Activated CD8-positive, alpha-beta memory T cell treated with anti-CD3 and anti-CD28 coated beads for 36 hours (primary cell): Measurements from ENCODE around the gene RPS6KA4. TPM values are rescaled to one million over a fixed set of nuclear protein-coding genes. Genes with fewer than 3 reads are reported as not detected.

Experiments used
- CTCF ChIA-PET: fragments of 350-600 bp; sonication (Branson Sonifier 250); formaldehyde crosslinking; loops from one replicate; lab custom pipeline; 2021; ENCODE audit warnings: antibody characterized with exemption; lab: Charles Lee
- POLR2A ChIA-PET: fragments of 350-600 bp; sonication (Branson Sonifier 250); formaldehyde crosslinking; loops from one replicate; lab custom pipeline; 2021; ENCODE audit warnings: antibody characterized with exemption; lab: Charles Lee
- total RNA-seq, 2 experiments: library from RNA; stranded (reverse); gene quantifications; one replicate each; pipeline ENCODE4 v1.2.3, GENCODE V29; 2021

The RPS6KA4 gene
- total RNA-seq, result 10 to 100 TPM; 35.3 to 37.2 TPM

DNA sequence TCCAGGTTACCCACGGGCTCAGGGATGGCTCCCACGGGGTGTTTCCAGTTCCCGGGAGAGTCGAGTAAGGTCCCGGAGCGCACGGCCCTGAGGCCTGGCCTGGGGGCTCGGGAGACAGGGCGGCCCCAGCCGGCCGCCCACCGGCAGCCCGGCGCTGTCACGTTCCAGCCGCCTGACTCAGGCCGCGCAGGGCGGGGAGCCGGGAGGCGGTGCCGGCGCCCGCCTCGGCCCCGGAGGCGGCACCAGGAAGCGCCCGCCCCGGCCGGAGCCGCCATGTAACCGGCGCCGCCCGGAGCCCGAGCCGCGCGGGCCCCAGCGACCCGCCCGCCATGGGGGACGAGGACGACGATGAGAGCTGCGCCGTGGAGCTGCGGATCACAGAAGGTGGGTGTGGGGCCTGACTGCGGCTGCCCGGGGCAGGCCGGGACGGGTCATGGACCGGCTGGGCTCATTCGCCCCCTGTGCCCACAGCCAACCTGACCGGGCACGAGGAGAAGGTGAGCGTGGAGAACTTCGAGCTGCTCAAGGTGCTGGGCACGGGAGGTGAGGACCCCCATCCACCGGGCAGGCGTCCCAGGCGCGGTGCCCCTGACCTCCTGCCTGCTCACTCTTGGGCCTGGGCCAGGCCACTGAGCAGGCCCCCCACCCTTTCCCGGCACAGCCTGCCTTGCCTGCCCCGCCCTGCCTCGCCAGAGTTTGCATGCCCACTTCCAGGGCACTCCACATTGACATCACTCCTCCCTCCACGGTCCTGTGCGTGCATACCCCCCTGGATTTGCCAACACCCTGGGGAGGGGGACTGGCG lies at the start of gene RPS6KA4:
TSS of gene RPS6KA4 (plus strand) at position 256 of the 805 bp plus-strand sequence. CDS start at position 330, 74 bp downstream.
- ChIA-PET POLR2A (interaction anchor here (0.7 to 0.9 kb wide), 2 partner anchors 42 to 116 kb away, joined by 3 to 6 read pairs; partner anchors contain the start of gene TRMT112), CTCF (interaction anchor here (0.9 to 1.8 kb wide), 5 partner anchors 19 to 178 kb away, joined by 3 to 5 read pairs (median 4); partner anchors contain the start of genes CCDC88B, PRDX5, STIP1 and TRMT112)

DNA sequence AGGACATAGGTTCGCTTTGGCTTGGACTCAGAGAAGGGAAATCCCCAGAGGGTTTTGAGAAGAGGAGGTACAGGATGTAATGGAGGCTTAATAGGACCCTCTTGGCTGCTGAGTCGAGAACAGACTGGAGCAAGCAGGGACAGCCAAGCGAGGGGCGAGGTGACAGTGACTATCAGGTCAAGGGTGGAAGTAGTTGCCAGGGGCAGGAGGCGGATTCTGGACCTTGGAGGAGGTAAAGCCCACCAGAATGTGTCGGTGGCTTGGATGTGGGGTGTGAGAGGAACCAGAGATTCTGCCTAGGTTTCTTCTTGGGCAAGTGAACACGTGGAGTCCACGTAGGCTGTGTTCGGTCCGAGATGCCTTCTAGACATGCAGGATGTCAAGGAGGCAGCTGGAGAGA lies 46.0 kb upstream of the RPS6KA4 start:
- CTCF ChIA-PET, result interaction anchor here (1.1 to 1.3 kb wide), 3 partner anchors 16 to 20 kb away, joined by 3 read pairs; no protein-coding TSS in a partner anchor
- POLR2A ChIA-PET, result no interaction called here

GRCh38 chr11:64313491-64314145 lies 45.3 kb upstream of the RPS6KA4 start:
- ChIA-PET CTCF (interaction anchor here (1.1 to 1.3 kb wide), 3 partner anchors 16 to 19 kb away, joined by 3 read pairs; no protein-coding TSS in a partner anchor), POLR2A (no interaction called here)

GRCh38 chr11:64314146-64314804 lies 44.7 kb upstream of the RPS6KA4 start:
- CTCF ChIA-PET, result no interaction called here
- POLR2A ChIA-PET, result no interaction called here

DNA sequence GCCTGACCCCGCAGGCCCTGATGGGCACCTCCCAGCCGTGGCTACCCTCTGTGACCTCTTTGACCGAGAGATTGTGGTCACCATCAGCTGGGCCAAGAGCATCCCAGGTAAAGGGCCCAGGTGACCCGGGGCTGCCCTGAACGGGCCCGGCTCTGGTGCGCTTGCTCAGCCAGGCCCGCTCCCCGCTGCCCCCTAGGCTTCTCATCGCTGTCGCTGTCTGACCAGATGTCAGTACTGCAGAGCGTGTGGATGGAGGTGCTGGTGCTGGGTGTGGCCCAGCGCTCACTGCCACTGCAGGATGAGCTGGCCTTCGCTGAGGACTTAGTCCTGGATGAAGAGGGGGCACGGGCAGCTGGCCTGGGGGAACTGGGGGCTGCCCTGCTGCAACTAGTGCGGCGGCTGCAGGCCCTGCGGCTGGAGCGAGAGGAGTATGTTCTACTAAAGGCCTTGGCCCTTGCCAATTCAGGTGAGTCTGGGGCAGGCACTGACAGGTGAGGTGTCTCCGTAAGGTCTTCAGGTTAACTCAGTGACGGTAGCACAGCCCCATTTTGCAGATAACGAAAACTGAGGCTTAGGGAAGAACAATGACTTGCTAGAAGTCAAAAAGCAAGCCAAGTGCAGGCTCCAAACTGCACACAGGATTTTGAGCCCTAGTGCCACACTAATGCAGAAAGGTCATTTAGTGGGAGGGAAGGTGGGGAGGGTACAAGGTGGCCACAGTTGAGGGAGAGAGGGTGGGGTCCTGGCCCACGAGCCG lies 44.0 kb upstream of the RPS6KA4 start:
- ChIA-PET CTCF (interaction anchor here (0.9 kb wide), 1 partner anchor 27 kb away, joined by 3 read pairs; no protein-coding TSS in a partner anchor), POLR2A (no interaction called here)

- CTCF ChIA-PET, result interaction anchor here (0.9 to 3.2 kb wide), 4 partner anchors 8 to 26 kb away, joined by 3 to 43 read pairs (median 16); partner anchors contain the start of genes CATSPERZ and ESRRA
- POLR2A ChIA-PET, result interaction anchor here (0.5 to 3.4 kb wide), 3 partner anchors 8 to 24 kb away, joined by 4 to 25 read pairs (median 14); partner anchors contain the start of gene CCDC88B
These were observed 43.1 kb upstream of the RPS6KA4 start for GRCh38 chr11:64315667-64316526.

DNA sequence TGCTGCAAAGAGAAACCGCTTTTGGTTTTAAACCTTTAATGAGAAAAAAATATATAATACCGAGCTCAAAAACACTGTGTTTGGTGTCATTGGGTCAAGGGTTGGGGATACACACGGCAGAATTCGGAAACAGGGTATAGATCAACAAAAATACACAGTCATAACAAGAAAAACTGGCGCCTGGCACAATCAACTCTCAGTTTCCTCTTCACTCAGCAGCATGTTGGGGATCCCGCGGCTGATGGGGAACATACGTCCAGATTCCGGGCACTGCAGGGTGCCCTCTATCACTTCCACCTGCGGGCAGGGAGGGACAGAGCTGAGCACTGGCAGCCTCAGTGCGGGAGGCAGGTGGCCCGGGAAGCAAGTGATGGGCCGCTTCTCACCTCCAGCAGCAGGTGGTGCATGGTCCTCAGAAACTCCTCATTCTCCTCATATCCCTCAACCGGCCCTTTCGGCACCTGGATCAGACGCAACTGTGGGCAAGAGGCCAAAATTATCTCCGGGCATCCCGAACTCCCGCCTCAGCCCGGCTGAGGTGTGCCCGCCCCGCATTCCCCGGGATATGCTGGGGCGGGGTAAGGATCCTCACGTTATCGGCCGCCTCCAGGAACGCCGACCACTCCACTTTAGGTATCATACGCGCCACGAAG lies 42.2 kb upstream of the RPS6KA4 start:
- CTCF ChIA-PET, result interaction anchor here (0.9 to 3.2 kb wide), 10 partner anchors 9 to 636 kb away, joined by 3 to 43 read pairs (median 6); partner anchors contain the start of genes CATSPERZ, CCDC88B, ESRRA and RTN3

GRCh38 chr11:64317325-64317960 lies 41.5 kb upstream of the RPS6KA4 start, which contains the start of gene TRMT112:
TSS of gene TRMT112 (minus strand) at chr11:64317559. CDS start at chr11:64317526, 33 bp downstream.
- POLR2A ChIA-PET, result interaction anchor here (0.7 to 3.4 kb wide), 15 partner anchors 13 to 445 kb away, joined by 3 to 25 read pairs (median 6); partner anchors contain the start of genes BAD, CCDC88B, ESRRA and FERMT3
- CTCF ChIA-PET, result interaction anchor here (0.6 to 3.2 kb wide), 15 partner anchors 10 to 636 kb away, joined by 3 to 43 read pairs (median 5); partner anchors contain the start of genes CATSPERZ, CCDC88B, ESRRA and PLCB3

More for the DNA sequence above, 42.2 kb upstream of the RPS6KA4 start:
- POLR2A ChIA-PET, result interaction anchor here (0.5 to 3.4 kb wide), 14 partner anchors 9 to 131 kb away, joined by 3 to 25 read pairs (median 6); partner anchors contain the start of genes BAD, CCDC88B, ESRRA and FERMT3

- ChIA-PET CTCF (interaction anchor here (0.6 to 3.2 kb wide), 16 partner anchors 10 to 637 kb away, joined by 3 to 43 read pairs (median 5); partner anchors contain the start of genes CATSPERZ, CCDC88B, ESRRA and PLCB3), POLR2A (interaction anchor here (0.5 to 3.4 kb wide), 18 partner anchors 9 to 444 kb away, joined by 3 to 25 read pairs (median 5); partner anchors contain the start of genes BAD, CCDC88B, ESRRA and FERMT3)
These were observed 40.8 kb upstream of the RPS6KA4 start, which contains the start of gene PRDX5 for GRCh38 chr11:64317961-64318765. TSS of gene PRDX5 (plus strand) at chr11:64318121. CDS start at chr11:64318216, 95 bp downstream.

- CTCF ChIA-PET, result interaction anchor here (1.0 to 3.2 kb wide), 5 partner anchors 16 to 130 kb away, joined by 4 to 43 read pairs (median 8); partner anchors contain the start of genes CATSPERZ, CCDC88B, ESRRA and PLCB3
- POLR2A ChIA-PET, result interaction anchor here (0.5 to 3.4 kb wide), 8 partner anchors 10 to 112 kb away, joined by 3 to 17 read pairs (median 4); partner anchors contain the start of genes CCDC88B and FERMT3
These were observed 39.9 kb upstream of the RPS6KA4 start for GRCh38 chr11:64318766-64319761.

DNA sequence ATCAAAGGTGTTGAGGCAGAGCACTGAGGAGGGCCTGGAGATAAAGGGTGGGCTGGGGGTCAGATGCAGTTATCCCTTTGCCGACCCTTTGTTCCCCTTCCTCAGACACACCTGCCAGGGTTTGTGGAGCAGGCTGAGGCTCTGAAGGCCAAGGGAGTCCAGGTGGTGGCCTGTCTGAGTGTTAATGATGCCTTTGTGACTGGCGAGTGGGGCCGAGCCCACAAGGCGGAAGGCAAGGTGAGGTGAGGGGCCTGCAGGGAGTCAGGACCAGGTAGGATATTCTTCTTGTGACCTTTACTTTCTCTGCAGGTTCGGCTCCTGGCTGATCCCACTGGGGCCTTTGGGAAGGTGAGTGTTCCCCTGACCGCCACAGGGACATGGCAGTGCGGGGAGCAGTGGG lies 38.4 kb upstream of the RPS6KA4 start:
- POLR2A ChIA-PET, result no interaction called here
- CTCF ChIA-PET, result interaction anchor here (0.7 kb wide), 1 partner anchor 11 kb away, joined by 4 read pairs; no protein-coding TSS in a partner anchor

GRCh38 chr11:64321026-64321425 lies 37.9 kb upstream of the RPS6KA4 start:
- CTCF ChIA-PET, result no interaction called here
- POLR2A ChIA-PET, result no interaction called here

DNA sequence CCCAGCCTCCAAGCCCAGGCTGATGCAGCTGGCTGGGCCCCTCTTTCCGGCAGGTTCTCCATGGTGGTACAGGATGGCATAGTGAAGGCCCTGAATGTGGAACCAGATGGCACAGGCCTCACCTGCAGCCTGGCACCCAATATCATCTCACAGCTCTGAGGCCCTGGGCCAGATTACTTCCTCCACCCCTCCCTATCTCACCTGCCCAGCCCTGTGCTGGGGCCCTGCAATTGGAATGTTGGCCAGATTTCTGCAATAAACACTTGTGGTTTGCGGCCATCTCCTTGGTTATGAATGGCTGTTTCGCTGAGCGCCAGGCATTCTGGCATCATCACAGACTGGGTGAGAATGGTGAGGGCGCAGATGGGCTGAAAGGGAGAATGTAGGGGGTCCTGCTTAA lies 37.4 kb upstream of the RPS6KA4 start:
- ChIA-PET POLR2A (no interaction called here), CTCF (interaction anchor here (2.7 kb wide), 1 partner anchor 11 kb away, joined by 10 read pairs; no protein-coding TSS in a partner anchor)
